Fibroblast of pulmonary artery (primary cell): ENCODE results near the gene KIF5C.

ENCODE experiments used
- DNase-seq: peaks from one replicate; pipeline ENCODE4 v3.0.0-alpha.2; 2010; ENCODE audit warnings: low read depth
- H3K4me3 ChIP-seq: replicated peaks from 2 replicates; pipeline ENCODE4 v1.5.1; 2011; ENCODE audit warnings: low read depth, mild to moderate bottlenecking, control low read depth, low read length, moderate library complexity
- TF ChIP-seq, protein P1 (sequence below): IDR thresholded peaks from 2 replicates; pipeline ENCODE4 v1.5.1; 2011; ENCODE audit warnings: mild to moderate bottlenecking, control low read depth, low read length, inconsistent platforms; ENCODE audit errors: missing control alignments

KIF5C gene

DNA sequence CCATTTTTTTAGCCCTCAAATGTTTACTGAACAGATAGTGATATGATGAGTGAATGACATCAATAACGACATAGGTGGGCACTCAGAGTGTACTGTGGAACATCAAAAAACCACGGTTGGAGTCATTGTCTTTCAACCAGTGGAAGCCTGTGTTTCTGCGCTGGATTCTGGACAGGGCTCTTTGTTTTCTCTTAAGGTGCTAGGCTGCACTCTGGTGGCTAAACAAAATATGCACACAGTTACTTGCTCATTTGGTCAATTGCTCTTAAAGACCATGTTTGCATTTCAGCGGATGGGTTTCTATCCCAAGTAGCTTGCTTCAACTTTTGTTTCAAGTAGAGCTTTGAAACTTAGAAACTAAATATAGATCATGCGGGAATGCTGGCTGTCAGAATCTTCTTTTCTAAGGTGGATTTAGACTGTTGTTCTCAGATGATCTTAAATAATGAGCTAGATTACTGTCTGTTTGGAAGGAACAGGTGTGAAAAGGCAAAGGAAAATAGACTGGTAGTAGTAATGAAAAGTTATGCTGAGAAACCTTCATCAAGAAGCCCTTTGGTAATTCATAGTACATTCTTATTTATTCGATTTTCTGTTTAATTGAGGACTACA, 115.0 kb downstream of the KIF5C start:
- TF ChIP-seq, protein P1, sequence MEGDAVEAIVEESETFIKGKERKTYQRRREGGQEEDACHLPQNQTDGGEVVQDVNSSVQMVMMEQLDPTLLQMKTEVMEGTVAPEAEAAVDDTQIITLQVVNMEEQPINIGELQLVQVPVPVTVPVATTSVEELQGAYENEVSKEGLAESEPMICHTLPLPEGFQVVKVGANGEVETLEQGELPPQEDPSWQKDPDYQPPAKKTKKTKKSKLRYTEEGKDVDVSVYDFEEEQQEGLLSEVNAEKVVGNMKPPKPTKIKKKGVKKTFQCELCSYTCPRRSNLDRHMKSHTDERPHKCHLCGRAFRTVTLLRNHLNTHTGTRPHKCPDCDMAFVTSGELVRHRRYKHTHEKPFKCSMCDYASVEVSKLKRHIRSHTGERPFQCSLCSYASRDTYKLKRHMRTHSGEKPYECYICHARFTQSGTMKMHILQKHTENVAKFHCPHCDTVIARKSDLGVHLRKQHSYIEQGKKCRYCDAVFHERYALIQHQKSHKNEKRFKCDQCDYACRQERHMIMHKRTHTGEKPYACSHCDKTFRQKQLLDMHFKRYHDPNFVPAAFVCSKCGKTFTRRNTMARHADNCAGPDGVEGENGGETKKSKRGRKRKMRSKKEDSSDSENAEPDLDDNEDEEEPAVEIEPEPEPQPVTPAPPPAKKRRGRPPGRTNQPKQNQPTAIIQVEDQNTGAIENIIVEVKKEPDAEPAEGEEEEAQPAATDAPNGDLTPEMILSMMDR: peak; percentile 79
- H3K4me3 ChIP-seq: no peak overlapping the region
- DNase-seq: peak; percentile 91

DNA sequence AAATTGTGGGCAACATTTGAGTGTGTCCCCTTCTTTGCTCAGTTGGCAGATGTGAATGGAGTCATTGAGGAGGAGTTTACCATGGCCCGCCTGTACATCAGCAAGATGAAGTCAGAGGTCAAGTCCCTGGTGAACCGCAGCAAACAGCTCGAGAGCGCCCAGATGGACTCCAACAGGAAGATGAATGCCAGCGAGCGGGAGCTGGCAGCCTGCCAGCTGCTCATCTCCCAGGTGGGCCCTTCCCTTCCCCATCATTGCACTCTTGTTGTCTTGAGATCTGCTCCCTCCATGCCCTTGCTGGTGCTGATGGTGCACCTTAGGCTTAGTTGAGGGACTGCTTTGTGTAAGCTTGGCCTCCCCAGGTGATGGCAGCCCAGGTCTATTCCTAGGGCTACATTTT, 115.9 kb downstream of the KIF5C start:
- TF ChIP-seq, protein P1: no peak
- DNase-seq: no peak

DNA sequence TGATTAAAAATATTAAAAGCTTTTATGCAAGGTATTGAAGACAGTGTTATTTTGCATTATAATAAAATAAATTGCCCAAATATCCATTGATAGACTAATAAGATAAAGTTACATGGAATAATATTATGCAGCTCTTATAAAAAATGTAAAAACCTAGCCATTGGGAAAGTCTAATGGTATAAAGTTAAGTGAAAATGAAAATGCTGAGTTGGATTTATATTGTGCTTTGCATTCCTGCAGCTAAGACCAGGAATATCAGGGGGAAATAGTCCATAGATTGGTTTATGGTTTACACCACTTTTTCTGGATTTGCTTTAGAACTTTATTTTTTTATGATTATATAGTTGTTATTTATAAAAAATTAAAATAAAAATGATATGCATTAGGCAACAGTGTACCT, 117.4 kb downstream of the KIF5C start:
- no peak overlapping the region for H3K4me3 ChIP-seq
- TF ChIP-seq, protein P1: no peak
- no peak for DNase-seq

More for the DNA sequence above, 115.9 kb downstream of the KIF5C start:
- no peak overlapping the region for H3K4me3 ChIP-seq

DNA sequence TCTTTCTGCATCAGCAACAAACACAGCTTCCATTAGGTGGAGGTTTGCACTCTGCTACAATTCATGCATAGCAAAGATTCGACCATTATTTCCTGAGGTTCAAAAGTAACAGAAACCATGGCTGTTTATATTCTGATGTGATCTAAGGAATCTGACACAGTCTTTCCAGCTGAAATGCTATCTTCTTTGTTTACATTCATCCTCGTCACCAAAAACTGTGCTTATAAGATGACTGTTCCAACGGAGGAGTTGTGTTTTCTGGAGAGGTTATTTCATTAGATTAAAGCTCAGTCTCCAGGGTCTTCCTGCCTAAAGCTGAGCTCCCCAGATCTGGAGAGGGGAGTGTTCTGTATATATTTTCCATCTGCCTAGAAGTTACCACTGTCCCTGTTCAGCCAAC, 118.3 kb downstream of the KIF5C start:
- no peak for DNase-seq
- H3K4me3 ChIP-seq: no peak overlapping the region
- TF ChIP-seq, protein P1: no peak

DNA sequence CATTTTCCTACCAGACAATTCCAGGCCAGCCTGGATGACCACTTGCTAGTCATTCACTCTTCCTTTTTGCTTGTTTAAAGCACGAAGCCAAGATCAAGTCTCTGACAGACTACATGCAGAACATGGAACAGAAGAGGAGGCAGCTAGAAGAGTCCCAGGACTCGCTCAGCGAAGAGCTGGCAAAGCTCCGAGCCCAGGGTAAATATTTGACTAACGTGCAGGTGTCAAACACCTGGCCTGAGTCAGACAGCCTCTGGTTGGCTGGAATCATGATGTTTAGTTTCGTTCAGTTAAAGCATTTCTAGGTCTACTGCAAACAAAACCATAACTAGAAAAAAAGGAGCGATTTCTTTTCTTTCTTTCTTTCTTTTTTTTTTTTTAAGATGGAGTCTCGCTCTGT, 119.3 kb downstream of the KIF5C start:
- no peak overlapping the region for H3K4me3 ChIP-seq
- TF ChIP-seq, protein P1: no peak
- DNase-seq: no peak

DNA sequence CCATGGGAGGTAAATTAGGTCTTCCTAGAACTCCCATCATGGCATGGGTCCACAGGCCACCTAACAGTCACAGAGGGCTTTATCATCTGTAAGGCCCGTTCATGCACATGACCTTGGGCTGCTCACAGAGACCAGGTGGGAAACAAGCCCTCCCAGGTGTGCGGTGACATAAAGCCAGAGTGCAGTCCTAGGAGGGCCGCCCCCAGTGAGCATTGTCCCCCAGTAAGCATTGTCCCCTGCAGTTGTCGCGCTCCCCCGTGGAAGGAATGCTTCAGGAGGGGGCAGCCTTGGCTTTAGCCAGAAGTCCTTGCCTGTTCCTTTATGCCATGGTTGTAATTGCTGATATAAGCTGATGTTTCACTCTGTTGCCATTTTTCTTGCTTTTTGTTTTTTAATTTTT, 121.8 kb downstream of the KIF5C start:
- TF ChIP-seq, protein P1: no peak
- no peak for DNase-seq
- no peak overlapping the region for H3K4me3 ChIP-seq

DNA sequence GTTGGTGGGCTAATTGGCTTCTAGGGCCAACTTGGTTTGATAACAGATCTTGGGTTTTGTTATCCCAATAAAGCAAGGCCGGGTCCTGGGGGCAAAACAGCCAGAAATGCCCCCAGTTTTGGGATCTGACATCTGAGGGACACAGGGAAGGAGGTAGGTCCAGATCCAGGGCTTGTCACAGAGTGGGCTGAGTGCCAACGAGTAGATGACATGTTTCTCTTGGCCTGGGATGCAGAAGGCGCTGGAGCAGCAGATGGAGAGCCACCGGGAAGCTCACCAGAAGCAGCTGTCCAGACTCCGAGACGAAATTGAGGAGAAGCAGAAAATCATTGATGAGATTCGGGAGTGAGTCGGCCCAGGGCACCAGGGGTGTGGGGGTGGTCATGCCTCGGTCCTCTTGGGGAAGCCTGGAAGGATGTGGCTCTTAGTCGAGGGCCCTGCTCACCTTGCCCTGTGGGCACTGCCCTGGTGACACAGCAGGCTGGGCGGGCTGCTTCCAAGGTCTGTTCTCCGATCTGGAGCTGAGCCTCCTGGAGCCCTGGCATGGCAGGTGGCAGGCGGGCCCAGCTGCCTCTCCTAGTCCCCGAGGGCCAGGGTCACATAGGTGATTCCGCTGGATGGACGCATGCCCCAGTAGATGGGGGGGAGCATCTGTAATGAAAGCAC, 123.3 kb downstream of the KIF5C start:
- DNase-seq: no peak
- TF ChIP-seq, protein P1: no peak

More for the DNA sequence above, 123.3 kb downstream of the KIF5C start:
- no peak overlapping the region for H3K4me3 ChIP-seq
